HG03060 (cell line): ENCODE results near the gene PCDHGB6.
A peak's percentile ranks its signal among the peaks of the same experiment; 100 is the strongest.
"Not testable (repeated sequence)": the region's sequence is repeated elsewhere in the genome, so short reads cannot be mapped to it uniquely, and the experiment has no call there.

Experiments
- ATAC-seq: cut with Tn5 transposase; IDR thresholded peaks from one replicate; pipeline ENCODE4 v1.9.1; 2021; ENCODE audit warnings: low read depth, moderate number of reproducible peaks; ENCODE audit not compliant: unreplicated experiment

Gene PCDHGB6

GRCh38 chr5:141407790-141408505 is at the start of gene PCDHGB6:
PCDHGB6 (plus strand) TSS chr5:141408021; CDS start chr5:141408203, 182 bp downstream.
- not testable (repeated sequence) for ATAC-seq

- no peak for ATAC-seq
Observed at GRCh38 chr5:141359790-141360426, 47.9 kb upstream of the PCDHGB6 start, which contains the start of gene PCDHGB2. PCDHGB2 (plus strand) TSS chr5:141359994; CDS start chr5:141360136, 142 bp downstream.

GRCh38 chr5:141360685-141361084 is 47.1 kb upstream of the PCDHGB6 start:
- ATAC-seq: no peak

GRCh38 chr5:141362719-141363118 is 45.1 kb upstream of the PCDHGB6 start:
- no peak for ATAC-seq

GRCh38 chr5:141363952-141364660 is 43.7 kb upstream of the PCDHGB6 start, which contains the start of gene PCDHGA5:
PCDHGA5 (plus strand) TSS chr5:141364162; CDS start chr5:141364331, 169 bp downstream.
- no peak for ATAC-seq

GRCh38 chr5:141366016-141366896 is 41.6 kb upstream of the PCDHGB6 start:
- no peak for ATAC-seq

GRCh38 chr5:141369994-141370848 is 37.6 kb upstream of the PCDHGB6 start, which contains the start of gene PCDHGB3:
PCDHGB3 (plus strand) TSS chr5:141370242; CDS start chr5:141370395, 153 bp downstream.
- ATAC-seq: peak; percentile 88

GRCh38 chr5:141371572-141372475 is 36.0 kb upstream of the PCDHGB6 start:
- no peak for ATAC-seq

GRCh38 chr5:141373673-141374317 is 34.0 kb upstream of the PCDHGB6 start, which contains the start of gene PCDHGA6:
PCDHGA6 (plus strand) TSS chr5:141373891; CDS start chr5:141374084, 193 bp downstream.
- no peak for ATAC-seq

- ATAC-seq: no peak
Observed at GRCh38 chr5:141374627-141375026, 33.2 kb upstream of the PCDHGB6 start.

GRCh38 chr5:141375444-141376155 is 32.2 kb upstream of the PCDHGB6 start:
- ATAC-seq: not testable (repeated sequence)

GRCh38 chr5:141382469-141383294 is 25.1 kb upstream of the PCDHGB6 start, which contains the start of gene PCDHGA7:
PCDHGA7 (plus strand) TSS chr5:141382742; CDS start chr5:141382900, 158 bp downstream.
- ATAC-seq: no peak

- no peak for ATAC-seq
Observed at GRCh38 chr5:141383345-141383744, 24.5 kb upstream of the PCDHGB6 start.

- ATAC-seq: no peak
Observed at GRCh38 chr5:141384471-141385267, 23.2 kb upstream of the PCDHGB6 start.
